DND-41 (cell line): ENCODE measurements around the gene MMP7.

Source experiments
- EZH2 ChIP-seq: IDR thresholded peaks from 3 replicates; pipeline ENCODE4 v1.6.1; 2012; ENCODE audit warnings: borderline replicate concordance, low read depth, mild to moderate bottlenecking, moderate library complexity, low read length, inconsistent platforms; ENCODE audit not compliant: severe bottlenecking
- TF ChIP-seq, protein P1 (sequence below): IDR thresholded peaks from 2 replicates; pipeline ENCODE4 v1.5.1; 2012; ENCODE audit warnings: borderline replicate concordance, low read length, moderate library complexity, mild to moderate bottlenecking; ENCODE audit not compliant: poor library complexity, severe bottlenecking; ENCODE audit errors: extremely low read depth

DNA sequence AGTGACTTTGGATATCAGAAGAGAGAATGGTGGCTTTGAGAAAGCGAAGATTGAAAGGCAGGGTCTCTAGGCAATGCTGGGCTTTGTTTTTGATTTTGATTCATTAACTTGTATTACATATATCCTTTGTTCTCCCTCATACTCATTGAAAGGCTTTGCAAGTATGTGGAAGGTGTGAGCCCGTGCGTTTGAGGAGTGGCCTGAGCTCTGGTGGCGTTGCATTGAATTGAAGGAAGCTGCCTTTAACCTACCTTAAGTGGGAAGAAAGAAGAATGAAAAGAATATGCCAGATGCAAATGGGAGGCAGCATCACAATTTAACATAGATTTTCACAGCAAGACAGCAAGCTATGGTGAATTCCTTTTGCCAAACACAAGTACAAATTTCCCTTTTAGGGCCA is 6.7 kb downstream of the MMP7 start:
- TF ChIP-seq, protein P1, sequence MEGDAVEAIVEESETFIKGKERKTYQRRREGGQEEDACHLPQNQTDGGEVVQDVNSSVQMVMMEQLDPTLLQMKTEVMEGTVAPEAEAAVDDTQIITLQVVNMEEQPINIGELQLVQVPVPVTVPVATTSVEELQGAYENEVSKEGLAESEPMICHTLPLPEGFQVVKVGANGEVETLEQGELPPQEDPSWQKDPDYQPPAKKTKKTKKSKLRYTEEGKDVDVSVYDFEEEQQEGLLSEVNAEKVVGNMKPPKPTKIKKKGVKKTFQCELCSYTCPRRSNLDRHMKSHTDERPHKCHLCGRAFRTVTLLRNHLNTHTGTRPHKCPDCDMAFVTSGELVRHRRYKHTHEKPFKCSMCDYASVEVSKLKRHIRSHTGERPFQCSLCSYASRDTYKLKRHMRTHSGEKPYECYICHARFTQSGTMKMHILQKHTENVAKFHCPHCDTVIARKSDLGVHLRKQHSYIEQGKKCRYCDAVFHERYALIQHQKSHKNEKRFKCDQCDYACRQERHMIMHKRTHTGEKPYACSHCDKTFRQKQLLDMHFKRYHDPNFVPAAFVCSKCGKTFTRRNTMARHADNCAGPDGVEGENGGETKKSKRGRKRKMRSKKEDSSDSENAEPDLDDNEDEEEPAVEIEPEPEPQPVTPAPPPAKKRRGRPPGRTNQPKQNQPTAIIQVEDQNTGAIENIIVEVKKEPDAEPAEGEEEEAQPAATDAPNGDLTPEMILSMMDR: no peak
- TF ChIP-seq EZH2: no peak
